IMR-90 (cell line): ENCODE results near the gene ADCY9. TPM values are rescaled to one million over a fixed set of nuclear protein-coding genes. Genes with fewer than 3 reads are reported as not detected.

Experiments used
- ATAC-seq: fragments of 200-7000 bp; cut with Tn5 transposase; 2 replicates; pipeline ENCODE4 v1.9.1; 2020; ENCODE audit warnings: low read depth, mild to moderate bottlenecking, moderate library complexity
- BruUV-seq: library from RNA; stranded (reverse); fragments of 400-500 nt; replicated peaks from 2 replicates; lab custom pipeline; 2021; lab: Mats Ljungman, UMichigan
- CTCF ChIA-PET: fragments of 300-600 bp; formaldehyde crosslinking; extraction: SDS; loops from one replicate; lab custom pipeline; 2021; ENCODE audit warnings: antibody characterized with exemption; lab: Yijun Ruan, JAX
- POLR2A ChIA-PET: fragments of 300-600 bp; sonication (Branson Sonifier 250); formaldehyde crosslinking; loops from one replicate; lab custom pipeline; 2022; ENCODE audit warnings: antibody characterized with exemption; ENCODE audit not compliant: unreplicated experiment; lab: Charles Lee
- DNase-seq: peaks from one replicate; pipeline ENCODE4 v3.0.0; 2013
- H2AFZ ChIP-seq: replicated peaks from 2 replicates; pipeline ENCODE3; 2013; ENCODE audit warnings: low read length, mild to moderate bottlenecking; ENCODE audit not compliant: poor library complexity
- H2AK5ac ChIP-seq: 2 replicates; pipeline ENCODE4 v1.6.1; 2013; ENCODE audit warnings: low read depth, low read length, inconsistent platforms
- H2AK9ac ChIP-seq: replicated peaks from 2 replicates; pipeline ENCODE3; 2013; ENCODE audit warnings: mild to moderate bottlenecking, low read depth, low read length, moderate library complexity; ENCODE audit not compliant: poor library complexity
- H2BK120ac ChIP-seq: 2 replicates; pipeline ENCODE4 v1.6.1; 2013; ENCODE audit warnings: low read depth, low read length, inconsistent platforms
- H2BK15ac ChIP-seq: 3 replicates; pipeline ENCODE4 v1.6.1; 2013; ENCODE audit warnings: low read depth, low read length, inconsistent platforms
- H2BK20ac ChIP-seq: 2 replicates; pipeline ENCODE4 v1.6.1; 2013; ENCODE audit warnings: low read depth, mild to moderate bottlenecking, inconsistent platforms, low read length, moderate library complexity
- H2BK5ac ChIP-seq: 2 replicates; pipeline ENCODE4 v1.6.1; 2013; ENCODE audit warnings: mild to moderate bottlenecking, low read depth, low read length, inconsistent platforms; ENCODE audit not compliant: poor library complexity, severe bottlenecking
- H3K14ac ChIP-seq: replicated peaks from 2 replicates; pipeline ENCODE4 v1.6.1; 2013; ENCODE audit warnings: low read depth, low read length, inconsistent platforms
- H3K18ac ChIP-seq: 2 replicates; pipeline ENCODE4 v1.6.1; 2013; ENCODE audit warnings: low read depth, low read length, control low read depth
- H3K23ac ChIP-seq: 2 replicates; pipeline ENCODE4 v1.6.1; 2013; ENCODE audit warnings: low read depth, low read length, inconsistent platforms
- H3K27ac ChIP-seq: 2 replicates; pipeline ENCODE4 v1.5.1; 2013; ENCODE audit warnings: mild to moderate bottlenecking, control low read depth, low read length; ENCODE audit not compliant: insufficient read depth
- H3K27me3 ChIP-seq: 2 replicates; pipeline ENCODE4 v1.6.1; 2013; ENCODE audit warnings: low read length; ENCODE audit not compliant: control insufficient read depth, insufficient read depth
- H3K36me3 ChIP-seq: 2 replicates; pipeline ENCODE4 v1.6.1; 2013; ENCODE audit warnings: low read length, mixed read lengths; ENCODE audit not compliant: control insufficient read depth, insufficient read depth
- H3K4ac ChIP-seq: 2 replicates; pipeline ENCODE4 v1.6.1; 2013; ENCODE audit warnings: low read depth, low read length, inconsistent platforms
- H3K4me1 ChIP-seq: 2 replicates; pipeline ENCODE4 v1.6.1; 2013; ENCODE audit warnings: low read length, mixed read lengths; ENCODE audit not compliant: control insufficient read depth, insufficient read depth
- H3K4me2 ChIP-seq: 2 replicates; pipeline ENCODE4 v1.6.1; 2013; ENCODE audit warnings: low read depth, mild to moderate bottlenecking, control low read depth, low read length, moderate library complexity
- H3K4me3 ChIP-seq: 2 replicates; pipeline ENCODE4 v1.5.1; 2013; ENCODE audit warnings: low read depth, mild to moderate bottlenecking, control low read depth, low read length, moderate library complexity; ENCODE audit not compliant: insufficient read depth
- H3K56ac ChIP-seq: 2 replicates; pipeline ENCODE4 v1.6.1; 2013; ENCODE audit warnings: low read length, inconsistent platforms; ENCODE audit not compliant: insufficient read depth; ENCODE audit errors: extremely low read depth
- H3K79me1 ChIP-seq, 2 experiments: 2 replicates each; pipeline ENCODE4 v1.6.1; 2013; ENCODE audit warnings: low read length in 2 of 2, inconsistent platforms in 1 of 2, low read depth in 1 of 2
- H3K9ac ChIP-seq: 2 replicates; pipeline ENCODE4 v1.6.1; 2013; ENCODE audit warnings: low read depth, low read length, control low read depth
- H3K9me1 ChIP-seq: 2 replicates; pipeline ENCODE4 v1.6.1; 2013; ENCODE audit warnings: low read length, inconsistent platforms; ENCODE audit not compliant: insufficient read depth
- H3K9me3 ChIP-seq: 2 replicates; pipeline ENCODE4 v1.6.1; 2013; ENCODE audit warnings: low read length; ENCODE audit not compliant: control insufficient read depth, insufficient read depth
- H4K20me1 ChIP-seq: 2 replicates; pipeline ENCODE4 v1.6.1; 2013; ENCODE audit warnings: low read length, inconsistent platforms; ENCODE audit not compliant: insufficient read depth
- H4K5ac ChIP-seq: 2 replicates; pipeline ENCODE4 v1.6.1; 2013; ENCODE audit warnings: mild to moderate bottlenecking, low read depth, low read length, control low read depth
- H4K8ac ChIP-seq, 2 experiments: 2 replicates each; pipeline ENCODE4 v1.6.1; 2013; ENCODE audit warnings: low read depth in 2 of 2, low read length in 2 of 2, control low read depth in 1 of 2, inconsistent platforms in 1 of 2
- H4K91ac ChIP-seq: 2 replicates; pipeline ENCODE4 v1.6.1; 2013; ENCODE audit warnings: low read depth, low read length, inconsistent platforms; ENCODE audit not compliant: insufficient read depth
- CEBPB ChIP-seq: IDR thresholded peaks from 2 replicates; pipeline ENCODE4 v1.6.1; 2012; ENCODE audit warnings: low read depth, low read length, improper control_type of control experiment
- NFE2L2 ChIP-seq: fragments of 150-350 bp; IDR thresholded peaks from 2 replicates; pipeline ENCODE4 v1.6.1; 2016; ENCODE audit warnings: low read depth, mild to moderate bottlenecking, low read length
- WGBS, 2 experiments: methylation state at CpG; one replicate each; pipeline versions ENCODE4 v1.1.5 to v1.1.7; 2013; ENCODE audit warnings: missing lambda C conversion rate in 2 of 2; ENCODE audit not compliant: insufficient read length in 1 of 2; ENCODE audit errors: extremely low coverage in 2 of 2; 5-methylcytosine and 5-hydroxymethylcytosine counted together
- dilution Hi-C: fragments of 300-500 bp; cut with HindIII; formaldehyde crosslinking; loops from one replicate; pipeline ENCODE4 v1.14.3; 2018; ENCODE audit warnings: low sequenced_read_pairs; ENCODE audit not compliant: unreplicated experiment
- in situ Hi-C: fragments of 300-500 bp; cut with MboI; formaldehyde crosslinking; loops from 3 replicates; pipeline ENCODE4 v1.14.3; 2019; ENCODE audit warnings: low sequenced_read_pairs, inconsistent platforms, mixed read lengths
- intact Hi-C: fragments of 100-400 bp; cut with micrococcal nuclease; formaldehyde crosslinking; loops from 2 replicates; pipeline ENCODE4 v1.10.0; 2022
- polyA plus RNA-seq, 3 experiments: library from polyadenylated mRNA; depleted of rRNA; stranded (reverse); fragments of >200 nt; gene quantifications; 2 replicates each; pipeline ENCODE4 v1.2.3, GENCODE V29; 2012; ENCODE audit warnings: low replicate concordance in 1 of 3
- total RNA-seq: library from RNA; depleted of rRNA; stranded (reverse); fragments of >200 nt; gene quantifications from 2 replicates; pipeline ENCODE4 v1.2.3, GENCODE V29; 2012

Gene ADCY9
- total and polyA plus RNA-seq, 2 of the 4 experiments (the other 2 are of a cell fraction) = 5.4 to 12.5 TPM

DNA sequence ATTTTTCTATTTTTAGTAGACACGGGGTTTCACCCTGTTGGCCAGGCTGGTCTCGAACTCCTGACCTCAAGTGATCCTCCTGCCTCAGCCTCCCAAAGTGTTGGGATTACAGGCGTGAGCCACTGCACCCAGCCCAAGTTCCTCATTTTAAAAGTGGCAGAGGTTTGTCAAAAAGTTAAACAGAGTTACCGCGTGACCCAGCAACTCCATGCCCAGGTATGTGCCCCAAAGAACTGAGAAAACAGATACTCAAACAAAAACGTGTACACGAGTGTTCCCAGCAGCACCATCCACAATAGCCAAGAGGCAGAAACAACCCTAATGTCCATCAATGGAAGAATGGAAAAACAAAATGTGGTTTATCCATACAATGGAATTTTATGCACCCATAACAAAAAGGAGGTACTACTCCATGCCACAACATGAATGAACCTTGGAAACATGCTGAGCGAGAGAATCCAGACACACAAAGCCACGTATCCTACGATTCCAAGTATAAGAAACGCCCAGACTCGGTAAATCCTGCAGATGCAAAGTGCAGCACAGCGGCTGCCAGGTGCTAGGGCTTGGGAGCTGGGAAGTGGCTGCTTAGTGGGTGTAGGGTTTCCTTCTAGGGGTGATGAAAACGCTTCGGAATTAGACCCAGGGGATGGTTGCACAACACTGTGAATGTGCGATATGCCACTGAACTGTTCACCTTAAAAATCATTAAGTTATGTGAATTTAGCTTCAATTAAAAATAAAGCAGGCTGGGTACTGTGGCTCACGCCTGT is 24.8 kb downstream of the ADCY9 start:
- POLR2A ChIA-PET = interaction anchor here (0.6 kb wide), 2 partner anchors 10 to 24 kb away, joined by 3 to 5 read pairs; no protein-coding TSS in a partner anchor
- no peak overlapping the region for H2AK5ac ChIP-seq
- peaks cover 19% of the 10 kb centered on the region for H3K4me1 ChIP-seq
- TF ChIP-seq NFE2L2 = no peak
- TF ChIP-seq CEBPB = 0 out of 2 replicates have a peak, but pooled peaks have one; percentile 4
- H3K23ac ChIP-seq = no peak overlapping the region
- in situ Hi-C loops = no loop called here
- CTCF ChIA-PET = no interaction called here
- ATAC-seq (no peak), DNase-seq (no peak)
- H3K36me3 ChIP-seq = no peaks in the 10 kb centered on the region; the same call in 1 of the 2 replicates
- H2BK5ac ChIP-seq = no peak overlapping the region
- no peak overlapping the region for H2BK15ac ChIP-seq
- H3K56ac ChIP-seq = no peak overlapping the region
- intact Hi-C loops = no loop called here
- no peak overlapping the region for H2BK120ac ChIP-seq
- H3K79me1 ChIP-seq = peaks cover 32 to 81% of the 10 kb centered on the region in 2 experiments; a peak in 3 of 4 replicates
- H4K20me1 ChIP-seq = peaks cover 28% of the 10 kb centered on the region
- no peak overlapping the region for H2AK9ac ChIP-seq
- no peak overlapping the region for H4K91ac ChIP-seq
- H3K9me1 ChIP-seq = peaks cover 12% of the 10 kb centered on the region
- H4K8ac ChIP-seq = no peak overlapping the region
- H2AFZ ChIP-seq = no peak overlapping the region
- H3K4me2 ChIP-seq = no peak overlapping the region
- no TSS peak for BruUV-seq
- no peak overlapping the region; the same call in 1 of the 2 replicates for H2BK20ac ChIP-seq
- no peak overlapping the region for H4K5ac ChIP-seq
- H3K4me3 ChIP-seq = no peak overlapping the region
- no peak overlapping the region for H3K14ac ChIP-seq
- H3K9me3 ChIP-seq = no peaks in the 10 kb centered on the region
- WGBS, 2 experiments = 100% methylated on average over 1 of the region's 17 CpGs; no CpG with 5 or more reads in 1 of the 2 experiments
- no peaks in the 10 kb centered on the region for H3K27me3 ChIP-seq
- no peak overlapping the region for H3K9ac ChIP-seq
- dilution Hi-C loops = no loop called here
- no peak overlapping the region for H3K27ac ChIP-seq
- H3K4ac ChIP-seq = no peak overlapping the region
- no peak overlapping the region for H3K18ac ChIP-seq
